Subcutaneous abdominal adipose tissue (tissue), 5 donors: Measurements from ENCODE around the gene IFRD2.

Experiments
- H3K27ac ChIP-seq: one replicate; pipeline ENCODE4 v1.7.0; 2013; ENCODE audit warnings: low read depth, mild to moderate bottlenecking, inconsistent platforms, low read length, moderate library complexity
- H3K27me3 ChIP-seq, 5 donors: one replicate each; pipeline ENCODE4 v1.7.0; 2013; ENCODE audit warnings: low read length in 5 of 5, inconsistent platforms in 1 of 5; ENCODE audit not compliant: control insufficient read depth in 5 of 5, insufficient read depth in 4 of 5
- H3K36me3 ChIP-seq, 5 donors: one replicate each; pipeline ENCODE4 v1.7.0; 2013; ENCODE audit warnings: low read length in 5 of 5; ENCODE audit not compliant: control insufficient read depth in 5 of 5, insufficient read depth in 5 of 5
- H3K4me1 ChIP-seq, 5 donors: one replicate each; pipeline ENCODE4 v1.7.0; 2013; ENCODE audit warnings: low read length in 5 of 5, mild to moderate bottlenecking in 3 of 5, moderate library complexity in 1 of 5; ENCODE audit not compliant: control insufficient read depth in 5 of 5, insufficient read depth in 5 of 5
- H3K4me3 ChIP-seq, 5 donors: one replicate each; pipeline ENCODE4 v1.7.0; 2013; ENCODE audit warnings: low read length in 5 of 5, low read depth in 1 of 5
- H3K9ac ChIP-seq, 5 donors: one replicate each; pipeline ENCODE4 v1.7.0; 2013; ENCODE audit warnings: low read length in 5 of 5, mild to moderate bottlenecking in 4 of 5, moderate library complexity in 3 of 5
- H3K9me3 ChIP-seq, 5 donors: one replicate each; pipeline ENCODE4 v1.7.0; 2013; ENCODE audit warnings: low read length in 5 of 5; ENCODE audit not compliant: control insufficient read depth in 5 of 5
- donor health status: healthy.
- donor health status: healthy.
- donor health status: healthy.
- donor health status: healthy.
- donor health status: healthy.

IFRD2 gene

DNA sequence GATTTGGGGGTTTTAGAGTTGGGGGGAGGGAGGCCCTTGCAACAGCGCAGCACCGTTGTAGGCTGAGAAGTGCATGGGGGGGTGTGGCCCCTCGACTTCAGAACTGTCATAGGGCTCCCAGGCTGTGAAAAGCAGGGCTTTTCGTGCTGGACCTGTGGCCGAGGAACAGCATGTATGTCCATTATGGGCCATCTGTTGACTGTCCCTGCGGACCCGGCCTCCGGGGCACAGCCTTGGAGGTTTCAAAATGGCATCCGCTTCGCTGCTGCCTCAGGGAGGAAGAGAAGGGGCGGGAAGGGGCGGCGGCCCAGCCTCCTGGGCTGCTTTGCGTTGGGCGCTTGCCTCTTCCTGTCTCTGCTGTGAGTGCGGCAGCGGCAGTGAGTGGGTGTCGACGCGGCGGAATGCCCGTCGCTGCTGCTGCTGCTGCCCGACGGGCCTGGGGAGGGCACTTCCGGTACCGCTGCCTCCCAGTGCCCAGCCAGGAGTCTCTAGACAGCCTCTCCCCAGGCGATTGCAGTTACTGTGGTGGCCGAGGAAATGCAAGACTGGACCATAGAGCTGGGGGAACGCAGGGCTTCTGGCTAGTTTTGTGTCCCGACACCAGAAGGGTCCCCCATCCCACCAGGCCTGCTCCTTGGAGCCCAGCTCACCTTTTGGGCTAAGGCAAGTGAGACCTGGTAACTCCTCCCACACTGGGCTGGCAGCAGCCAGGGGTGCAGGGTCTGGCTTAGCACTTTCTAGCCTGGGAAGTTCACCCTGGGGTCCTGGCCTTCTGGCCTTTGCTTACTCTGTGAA, 54.3 kb downstream of the IFRD2 start:
- Histone ChIP-seq H3K36me3 (peaks cover 0 to 16% (median 7%) of the 10 kb centered on the region in 5 donors), H3K9ac (peak overlapping the region; percentile 89 to 98 (median 92)), H3K9me3 (no peaks in the 10 kb centered on the region), H3K27ac (peak overlapping the region; percentile 85), H3K27me3 (no peaks in the 10 kb centered on the region), H3K4me3 (peak overlapping the region; percentile 86 to 99 (median 95)), H3K4me1 (peaks cover 16 to 80% (median 78%) of the 10 kb centered on the region in 5 donors)
